ENCODE measurements around the gene DOCK4.

- no peak for TF ChIP-seq POLR2A (IDR thresholded peaks at IDR 0.05)
- TF ChIP-seq, protein P1, sequence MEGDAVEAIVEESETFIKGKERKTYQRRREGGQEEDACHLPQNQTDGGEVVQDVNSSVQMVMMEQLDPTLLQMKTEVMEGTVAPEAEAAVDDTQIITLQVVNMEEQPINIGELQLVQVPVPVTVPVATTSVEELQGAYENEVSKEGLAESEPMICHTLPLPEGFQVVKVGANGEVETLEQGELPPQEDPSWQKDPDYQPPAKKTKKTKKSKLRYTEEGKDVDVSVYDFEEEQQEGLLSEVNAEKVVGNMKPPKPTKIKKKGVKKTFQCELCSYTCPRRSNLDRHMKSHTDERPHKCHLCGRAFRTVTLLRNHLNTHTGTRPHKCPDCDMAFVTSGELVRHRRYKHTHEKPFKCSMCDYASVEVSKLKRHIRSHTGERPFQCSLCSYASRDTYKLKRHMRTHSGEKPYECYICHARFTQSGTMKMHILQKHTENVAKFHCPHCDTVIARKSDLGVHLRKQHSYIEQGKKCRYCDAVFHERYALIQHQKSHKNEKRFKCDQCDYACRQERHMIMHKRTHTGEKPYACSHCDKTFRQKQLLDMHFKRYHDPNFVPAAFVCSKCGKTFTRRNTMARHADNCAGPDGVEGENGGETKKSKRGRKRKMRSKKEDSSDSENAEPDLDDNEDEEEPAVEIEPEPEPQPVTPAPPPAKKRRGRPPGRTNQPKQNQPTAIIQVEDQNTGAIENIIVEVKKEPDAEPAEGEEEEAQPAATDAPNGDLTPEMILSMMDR (IDR thresholded peaks at IDR 0.05): no peak
Observed at GRCh38 chr7:111878785-111879184, 327.4 kb downstream of the DOCK4 start.

All from testis (tissue), 2 donors.